Measurements from ENCODE around the gene IQGAP1. TPM values are rescaled to one million over a fixed set of nuclear protein-coding genes. Genes with fewer than 3 reads are reported as not detected.
A peak's percentile ranks its signal among the peaks of the same experiment; 100 is the strongest.

IQGAP1 gene
- total and polyA plus RNA-seq, 2 of the 13 experiments (the other 11 are each of a cell fraction or from before 2014, with no cell fraction given): 29.5 to 37.9 TPM

DNA sequence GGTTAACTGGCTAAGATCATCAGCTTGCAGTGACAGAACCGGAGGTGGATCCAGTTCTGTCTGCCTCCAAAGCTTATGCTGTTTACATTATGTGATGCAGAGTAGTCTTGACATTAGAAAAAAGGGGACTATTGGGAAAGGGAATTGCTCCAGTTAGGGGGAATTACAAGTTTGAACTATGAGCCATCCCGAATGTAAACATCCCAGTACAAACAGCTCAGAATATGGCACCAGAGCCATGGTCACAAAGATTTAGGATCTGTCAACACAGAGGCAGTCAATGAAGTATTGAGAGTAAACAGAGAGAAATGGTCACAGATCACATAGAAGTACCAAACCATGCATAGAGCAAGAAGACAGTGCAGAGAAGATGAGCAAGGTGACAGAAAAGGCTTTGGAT is 101.9 kb downstream of the IQGAP1 start (continued):
- no peak for TF ChIP-seq ZNF18 (CRISPR knock-in tag; IDR thresholded peaks at IDR 0.05; ENCODE audit: insufficient replicate concordance)
- no peak for TF ChIP-seq ZNF224 (CRISPR knock-in tag; IDR thresholded peaks at IDR 0.05)
- peak; percentile 96 for TF ChIP-seq FOXP1 (IDR thresholded peaks at IDR 0.05)
- peak; percentile 97 for TF ChIP-seq FOXP1 (CRISPR knock-in tag; IDR thresholded peaks at IDR 0.05)
- peak; percentile 98 for TF ChIP-seq PITX1 (CRISPR knock-in tag; IDR thresholded peaks at IDR 0.05)
- peak; percentile 66; the same call in 1 of the 2 replicates for TF ChIP-seq POGZ (CRISPR knock-in tag; IDR thresholded peaks at IDR 0.05)
- peak; percentile 94 for TF ChIP-seq SALL1 (CRISPR knock-in tag; IDR thresholded peaks at IDR 0.05)
- peak; percentile 100 for TF ChIP-seq ZNF503 (CRISPR knock-in tag; IDR thresholded peaks at IDR 0.05)
- TF ChIP-seq TCF7L2 (IDR thresholded peaks at IDR 0.05; ENCODE audit: low read depth, low read length): no peak
- no peak for TF ChIP-seq CCAR2 (optimal IDR thresholded peaks at IDR 0.05; ENCODE audit: low read depth, low read length)
- TF ChIP-seq MAF1 (CRISPR knock-in tag; IDR thresholded peaks at IDR 0.05; ENCODE audit: borderline replicate concordance): no peak
- TF ChIP-seq KLF6 (CRISPR knock-in tag; IDR thresholded peaks at IDR 0.05): peak; percentile 62; the same call in 1 of the 2 replicates
- TF ChIP-seq FOXK2 (IDR thresholded peaks at IDR 0.05): peak; percentile 99
- peak; percentile 47; the same call in 1 of the 2 replicates for TF ChIP-seq YEATS2 (CRISPR knock-in tag; IDR thresholded peaks at IDR 0.05; ENCODE audit: borderline replicate concordance)
- TF ChIP-seq ZBTB25 (CRISPR knock-in tag; IDR thresholded peaks at IDR 0.05): peak; percentile 71; the same call in 1 of the 2 replicates
- TF ChIP-seq, protein P1, sequence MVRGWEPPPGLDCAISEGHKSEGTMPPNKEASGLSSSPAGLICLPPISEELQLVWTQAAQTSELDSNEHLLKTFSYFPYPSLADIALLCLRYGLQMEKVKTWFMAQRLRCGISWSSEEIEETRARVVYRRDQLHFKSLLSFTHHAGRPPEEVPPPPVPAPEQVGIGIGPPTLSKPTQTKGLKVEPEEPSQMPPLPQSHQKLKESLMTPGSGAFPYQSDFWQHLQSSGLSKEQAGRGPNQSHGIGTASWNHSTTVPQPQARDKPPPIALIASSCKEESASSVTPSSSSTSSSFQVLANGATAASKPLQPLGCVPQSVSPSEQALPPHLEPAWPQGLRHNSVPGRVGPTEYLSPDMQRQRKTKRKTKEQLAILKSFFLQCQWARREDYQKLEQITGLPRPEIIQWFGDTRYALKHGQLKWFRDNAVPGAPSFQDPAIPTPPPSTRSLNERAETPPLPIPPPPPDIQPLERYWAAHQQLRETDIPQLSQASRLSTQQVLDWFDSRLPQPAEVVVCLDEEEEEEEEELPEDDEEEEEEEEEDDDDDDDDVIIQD (CRISPR knock-in tag; IDR thresholded peaks at IDR 0.05; ENCODE audit: low read depth): peak; percentile 95
- peak; percentile 45; the same call in 1 of the 2 replicates for TF ChIP-seq ZNF124 (CRISPR knock-in tag; IDR thresholded peaks at IDR 0.05)
- peak; percentile 89 for TF ChIP-seq ZNF331 (CRISPR knock-in tag; IDR thresholded peaks at IDR 0.05)
- TF ChIP-seq SP140L (CRISPR knock-in tag; IDR thresholded peaks at IDR 0.05; ENCODE audit: borderline replicate concordance): no peak
- peak; percentile 93; the same call in 1 of the 2 replicates for TF ChIP-seq REPIN1 (CRISPR knock-in tag; IDR thresholded peaks at IDR 0.05; ENCODE audit: borderline replicate concordance, low read depth)
- peak; percentile 99 for TF ChIP-seq FOXA3 (CRISPR knock-in tag; IDR thresholded peaks at IDR 0.05)
- no peak for TF ChIP-seq ZNF446 (CRISPR knock-in tag; IDR thresholded peaks at IDR 0.05)
- peak; percentile 97 for TF ChIP-seq NR2F2 (IDR thresholded peaks at IDR 0.05; ENCODE audit: borderline replicate concordance, low read depth)
- TF ChIP-seq HMG20B (CRISPR knock-in tag; conservative IDR thresholded peaks at IDR 0.05): peak; percentile 97
- TF ChIP-seq HNF4A (CRISPR knock-in tag; IDR thresholded peaks at IDR 0.05): peak; percentile 97
- peak; percentile 39; the same call in 1 of the 2 replicates for TF ChIP-seq RXRA (CRISPR knock-in tag; IDR thresholded peaks at IDR 0.05)
- no peak for TF ChIP-seq NFYB (CRISPR knock-in tag; IDR thresholded peaks at IDR 0.05)

Data from HepG2 (cell line).